Liver (tissue), 9 donors: ENCODE data around the gene AP1S3. TPM values are rescaled to one million over a fixed set of nuclear protein-coding genes. Genes with fewer than 3 reads are reported as not detected.

Experiments used
- DNase-seq: peaks from one replicate; pipeline ENCODE4 v3.0.0-alpha.2; 2017; ENCODE audit warnings: low spot score
- H3K27ac ChIP-seq, 2 donors: one replicate each; pipeline ENCODE4 v1.7.0; 2013; ENCODE audit warnings: inconsistent platforms in 2 of 2, low read length in 2 of 2, control low read depth in 1 of 2, low read depth in 1 of 2, mild to moderate bottlenecking in 1 of 2
- H3K27me3 ChIP-seq, 4 donors: one replicate each; pipeline versions ENCODE4 v1.6.1 to v1.7.0; 2013; ENCODE audit warnings: low read length in 3 of 4, inconsistent platforms in 1 of 4, mild to moderate bottlenecking in 1 of 4, moderate library complexity in 1 of 4; ENCODE audit not compliant: control insufficient read depth in 4 of 4, insufficient read depth in 4 of 4
- H3K36me3 ChIP-seq, 4 donors: one replicate each; pipeline versions ENCODE4 v1.6.1 to v1.7.0; 2013; ENCODE audit warnings: low read length in 3 of 4, mild to moderate bottlenecking in 3 of 4, low read depth in 1 of 4, moderate library complexity in 1 of 4; ENCODE audit not compliant: control insufficient read depth in 4 of 4, insufficient read depth in 3 of 4
- H3K4me1 ChIP-seq, 4 donors: one replicate each; pipeline versions ENCODE4 v1.6.1 to v1.7.0; 2013; ENCODE audit warnings: low read length in 3 of 4, mild to moderate bottlenecking in 3 of 4, moderate library complexity in 1 of 4; ENCODE audit not compliant: control insufficient read depth in 4 of 4, insufficient read depth in 4 of 4
- H3K4me3 ChIP-seq, 3 donors: one replicate each; pipeline versions ENCODE4 v1.6.1 to v1.7.0; 2013; ENCODE audit warnings: low read length in 3 of 3, control low read depth in 1 of 3, low read depth in 1 of 3, mild to moderate bottlenecking in 1 of 3
- H3K9ac ChIP-seq, 2 donors: one replicate each; pipeline ENCODE4 v1.7.0; 2013; ENCODE audit warnings: low read length in 2 of 2, mild to moderate bottlenecking in 2 of 2, moderate library complexity in 2 of 2, control low read depth in 1 of 2, low read depth in 1 of 2
- H3K9me3 ChIP-seq, 4 donors: one replicate each; pipeline versions ENCODE4 v1.6.1 to v1.7.0; 2013; ENCODE audit warnings: low read length in 3 of 4; ENCODE audit not compliant: control insufficient read depth in 4 of 4
- ATF3 ChIP-seq: IDR thresholded peaks from 2 replicates; pipeline ENCODE4 v1.6.1; 2016; ENCODE audit warnings: antibody characterized with exemption
- CTCF ChIP-seq: fragments of 150-350 bp; IDR thresholded peaks from 2 replicates; pipeline ENCODE4 v1.5.1; 2017; ENCODE audit warnings: improper control_type of control experiment, low read depth, low read length; ENCODE audit not compliant: missing input control
- EGR1 ChIP-seq, 2 donors: IDR thresholded peaks; 2 replicates each; pipeline ENCODE4 v1.6.1; 2016 to 2018; ENCODE audit warnings: antibody characterized with exemption in 2 of 2, low read depth in 2 of 2
- FOXA1 ChIP-seq: IDR thresholded peaks from 2 replicates; pipeline ENCODE4 v1.6.1; 2016; ENCODE audit warnings: antibody characterized with exemption
- FOXA2 ChIP-seq: IDR thresholded peaks from 2 replicates; pipeline ENCODE4 v1.6.1; 2016; ENCODE audit warnings: antibody characterized with exemption
- GABPA ChIP-seq, 2 donors: IDR thresholded peaks in 1 of 2; conservative IDR thresholded peaks in 1 of 2; 2 replicates each; pipeline ENCODE4 v1.6.1; 2016; ENCODE audit warnings: antibody characterized with exemption in 2 of 2, mild to moderate bottlenecking in 1 of 2, moderate library complexity in 1 of 2
- HNF4A ChIP-seq, 2 donors: conservative IDR thresholded peaks; 2 replicates each; pipeline ENCODE4 v1.6.1; 2016; ENCODE audit warnings: antibody characterized with exemption in 2 of 2, mild to moderate bottlenecking in 2 of 2
- HNF4G ChIP-seq: IDR thresholded peaks from 2 replicates; pipeline ENCODE4 v1.6.1; 2016; ENCODE audit warnings: antibody characterized with exemption
- JUND ChIP-seq, 2 donors: IDR thresholded peaks; 2 replicates each; pipeline ENCODE4 v1.6.1; 2016; ENCODE audit warnings: antibody characterized with exemption in 2 of 2
- MAX ChIP-seq: IDR thresholded peaks from 2 replicates; pipeline ENCODE4 v1.6.1; 2016; ENCODE audit warnings: antibody characterized with exemption
- NR2F2 ChIP-seq: IDR thresholded peaks from 2 replicates; pipeline ENCODE4 v1.6.1; 2016; ENCODE audit warnings: antibody characterized with exemption
- RAD21 ChIP-seq, 2 donors: IDR thresholded peaks; 2 replicates each; pipeline ENCODE4 v1.6.1; 2016; ENCODE audit warnings: antibody characterized with exemption in 2 of 2, mild to moderate bottlenecking in 2 of 2
- REST ChIP-seq: IDR thresholded peaks from 2 replicates; pipeline ENCODE4 v1.6.1; 2016; ENCODE audit warnings: antibody characterized with exemption, mild to moderate bottlenecking
- RXRA ChIP-seq, 2 donors: IDR thresholded peaks; 2 replicates each; pipeline ENCODE4 v1.6.1; 2017 to 2018; ENCODE audit warnings: antibody characterized with exemption in 2 of 2, mild to moderate bottlenecking in 1 of 2
- SP1 ChIP-seq: IDR thresholded peaks from 2 replicates; pipeline ENCODE4 v1.6.1; 2018; ENCODE audit warnings: antibody characterized with exemption, mild to moderate bottlenecking
- TAF1 ChIP-seq: conservative IDR thresholded peaks from 2 replicates; pipeline ENCODE4 v1.6.1; 2016; ENCODE audit warnings: antibody characterized with exemption, mild to moderate bottlenecking
- YY1 ChIP-seq: IDR thresholded peaks from 2 replicates; pipeline ENCODE4 v1.6.1; 2016; ENCODE audit warnings: antibody characterized with exemption, mild to moderate bottlenecking
- ZBTB33 ChIP-seq: IDR thresholded peaks from 2 replicates; pipeline ENCODE4 v1.6.1; 2016; ENCODE audit warnings: antibody characterized with exemption
- WGBS: extraction: QIAGEN DNeasy Blood & Tissue Kit; methylation state at CpG from one replicate; pipeline ENCODE4 v1.1.7; 2013; 5-methylcytosine and 5-hydroxymethylcytosine counted together
- polyA plus RNA-seq, 2 donors: library from polyadenylated mRNA; stranded (reverse) in 1 of 2; unstranded in 1 of 2; fragments of 200-250 nt in 1 of 2; fragments of >200 nt in 1 of 2; fragmentation: Nextera tagmentation in 1 of 2; extraction: Ambion mirVana in 1 of 2; gene quantifications; one replicate each; pipeline versions ENCODE4 v1.2.1 to v1.2.3, GENCODE V29; 2013 to 2015
- total RNA-seq, 2 donors: library from RNA; depleted of rRNA; stranded (reverse); fragments of >200 nt; gene quantifications; one replicate each; pipeline ENCODE4 v1.2.3, GENCODE V29; 2014
- donor health status: healthy.
- donor health status: healthy.
- donor health status: healthy.
- donor health status: healthy.
- donor health status: healthy.

AP1S3 gene
- total and polyA plus RNA-seq, 4 donors: 1.1 to 3.8 (median 2.4) TPM

GRCh38 chr2:223758131-223758840 lies 79.1 kb downstream of the AP1S3 start:
- Histone ChIP-seq H3K36me3 (no peaks in the 10 kb centered on the region), H3K27me3 (no peaks in the 10 kb centered on the region), H3K4me3 (no peak overlapping the region), H3K27ac (no peak overlapping the region), H3K9me3 (no peaks in the 10 kb centered on the region), H3K4me1 (peaks cover 0 to 2% (median 0%) of the 10 kb centered on the region in 4 donors), H3K9ac (no peak overlapping the region)
- DNase-seq: no peak
- 87% methylated on average over 4 of the region's 4 CpGs for WGBS
- TF ChIP-seq MAX (no peak), GABPA (IDR thresholded peaks at IDR 0.05 in 1 of 2, conservative IDR thresholded peaks at IDR 0.05 in 1 of 2) (no peak), HNF4G (no peak), ATF3 (no peak), JUND (IDR thresholded peaks at IDR 0.05) (no peak), CTCF (no peak), REST (no peak), TAF1 (no peak), FOXA2 (no peak), EGR1 (IDR thresholded peaks at IDR 0.05; ENCODE audit: low read depth in 2 of 2) (no peak), YY1 (no peak), FOXA1 (no peak), ZBTB33 (no peak), HNF4A (conservative IDR thresholded peaks at IDR 0.05) (no peak), RXRA (IDR thresholded peaks at IDR 0.05) (no peak), SP1 (no peak), RAD21 (IDR thresholded peaks at IDR 0.05) (no peak), NR2F2 (no peak)
